GM23338 (cell line): Measurements from ENCODE around the gene WDR17. TPM values are rescaled to one million over a fixed set of nuclear protein-coding genes. Genes with fewer than 3 reads are reported as not detected.

ENCODE experiments used
- ATAC-seq: fragments of 200-7000 bp; cut with Tn5 transposase; 3 replicates; pipeline ENCODE4 v1.9.1; 2020
- DNase-seq: peaks from one replicate; pipeline ENCODE4 v3.0.0-alpha.2; 2015; ENCODE audit warnings: low spot score
- H2AFZ ChIP-seq: fragments of 200-600 bp; sonication (generic); 2 replicates; pipeline ENCODE4 v1.8.0; 2016; ENCODE audit warnings: antibody characterized with exemption, mild to moderate bottlenecking, moderate library complexity
- H3F3A ChIP-seq: fragments of 200-600 bp; sonication (generic); replicated peaks from 2 replicates; pipeline ENCODE4 v1.8.0; 2017; ENCODE audit warnings: antibody characterized with exemption, mixed run types, low read depth
- H3K27ac ChIP-seq: fragments of 200-600 bp; sonication (generic); 2 replicates; pipeline ENCODE4 v1.6.1; 2016; ENCODE audit warnings: low read depth
- H3K27me3 ChIP-seq: fragments of 200-600 bp; sonication (generic); 2 replicates; pipeline ENCODE4 v1.8.0; 2016; ENCODE audit warnings: mild to moderate bottlenecking, mixed run types, moderate library complexity; ENCODE audit not compliant: insufficient read depth
- H3K36me3 ChIP-seq: fragments of 200-600 bp; sonication (generic); 2 replicates; pipeline ENCODE4 v1.8.0; 2016; ENCODE audit warnings: mild to moderate bottlenecking; ENCODE audit not compliant: insufficient read depth
- H3K4me1 ChIP-seq: fragments of 200-600 bp; sonication (generic); 2 replicates; pipeline ENCODE4 v1.8.0; 2016; ENCODE audit warnings: mild to moderate bottlenecking, moderate library complexity; ENCODE audit not compliant: insufficient read depth
- H3K4me2 ChIP-seq: fragments of 200-600 bp; sonication (generic); 2 replicates; pipeline ENCODE4 v1.7.1; 2017; ENCODE audit warnings: mixed run types
- H3K4me3 ChIP-seq: fragments of 200-600 bp; sonication (generic); 2 replicates; pipeline ENCODE4 v1.6.1; 2016; ENCODE audit warnings: mixed run types
- H3K79me2 ChIP-seq: fragments of 200-600 bp; sonication (generic); replicated peaks from 2 replicates; pipeline ENCODE4 v1.8.0; 2017; ENCODE audit warnings: mild to moderate bottlenecking; ENCODE audit not compliant: insufficient read depth
- H3K9me2 ChIP-seq: fragments of 200-600 bp; sonication (generic); 2 replicates; pipeline ENCODE4 v1.8.0; 2017; ENCODE audit not compliant: insufficient read depth
- H4K20me1 ChIP-seq: fragments of 200-600 bp; sonication (generic); replicated peaks from 2 replicates; pipeline ENCODE4 v1.8.0; 2017; ENCODE audit warnings: mild to moderate bottlenecking; ENCODE audit not compliant: insufficient read depth
- H3K27ac Mint-ChIP-seq: 2 replicates; pipeline ENCODE4 v1.8.0; 2020; ENCODE audit warnings: inconsistent platforms, mild to moderate bottlenecking, moderate library complexity, mixed read lengths
- H3K27me3 Mint-ChIP-seq: 3 replicates; pipeline ENCODE4 v1.8.0; 2022; ENCODE audit warnings: low read depth, mild to moderate bottlenecking, moderate library complexity, mixed read lengths, inconsistent platforms; ENCODE audit not compliant: insufficient read depth, poor library complexity
- H3K36me3 Mint-ChIP-seq: 3 replicates; pipeline ENCODE4 v1.8.0; 2021; ENCODE audit warnings: low read depth, mild to moderate bottlenecking, inconsistent platforms, moderate library complexity, mixed read lengths
- H3K4me1 Mint-ChIP-seq: 3 replicates; pipeline ENCODE4 v1.8.0; 2020; ENCODE audit warnings: mild to moderate bottlenecking, inconsistent platforms, mixed read lengths
- H3K4me3 Mint-ChIP-seq: 3 replicates; pipeline ENCODE4 v1.8.0; 2021; ENCODE audit warnings: moderate library complexity, mild to moderate bottlenecking, inconsistent platforms, mixed read lengths
- H3K9me3 Mint-ChIP-seq: 3 replicates; pipeline ENCODE4 v1.8.0; 2020; ENCODE audit warnings: moderate library complexity, mild to moderate bottlenecking, inconsistent platforms, mixed read lengths
- ETS1 ChIP-seq: IDR thresholded peaks from 2 replicates; pipeline ENCODE4 v1.6.1; 2016; ENCODE audit warnings: antibody characterized with exemption
- EZH2 ChIP-seq: fragments of 200-600 bp; sonication (generic); IDR thresholded peaks from one replicate; pipeline ENCODE4 v1.8.0; 2017; ENCODE audit warnings: antibody characterized with exemption, mild to moderate bottlenecking, low read depth; ENCODE audit not compliant: unreplicated experiment
- JUNB ChIP-seq: IDR thresholded peaks from one replicate; pipeline ENCODE4 v1.6.1; 2016; ENCODE audit warnings: antibody characterized with exemption; ENCODE audit not compliant: unreplicated experiment
- NANOG ChIP-seq: IDR thresholded peaks from 2 replicates; pipeline ENCODE4 v1.6.1; 2016; ENCODE audit warnings: antibody characterized with exemption, borderline replicate concordance
- POLR2AphosphoS5 ChIP-seq: IDR thresholded peaks from 2 replicates; pipeline ENCODE4 v1.6.1; 2016; ENCODE audit warnings: antibody characterized with exemption, low read depth
- REST ChIP-seq: IDR thresholded peaks from one replicate; pipeline ENCODE4 v1.6.1; 2018; ENCODE audit warnings: antibody characterized with exemption; ENCODE audit not compliant: unreplicated experiment
- ZNF114 ChIP-seq: fragments of 250-450 bp; sonication (Bioruptor Pico); IDR thresholded peaks from 2 replicates; pipeline ENCODE4 v1.5.0; 2020; ENCODE audit warnings: mild to moderate bottlenecking, moderate library complexity
- ZNF462 ChIP-seq: fragments of 250-450 bp; sonication (Bioruptor Pico); IDR thresholded peaks from 2 replicates; pipeline ENCODE4 v1.5.0; 2020; ENCODE audit warnings: mild to moderate bottlenecking, moderate library complexity
- polyA plus RNA-seq: library from polyadenylated mRNA; unstranded; fragments of >200 nt; fragmentation: Nextera tagmentation; extraction: Ambion mirVana; gene quantifications from 2 replicates; pipeline ENCODE4 v1.2.1, GENCODE V29; 2016
- total RNA-seq: library from RNA; depleted of rRNA; stranded (reverse); fragments of >200 nt; shearing (Covaris generic); gene quantifications from 2 replicates; pipeline ENCODE4 v1.2.3, GENCODE V29; 2014

The WDR17 gene
- total and polyA plus RNA-seq, 2 experiments from 2014 or later = 1.9 to 4.3 TPM

- DNase-seq = no peak
- TF ChIP-seq REST (no peak), ZNF462 (no peak), JUNB (no peak), EZH2 (no peak), ZNF114 (CRISPR knock-in tag) (no peak), ETS1 (no peak), NANOG (no peak), POLR2AphosphoS5 (no peak)
- Histone ChIP-seq H3K4me2 (no peak overlapping the region), H3K27me3 (no peaks in the 10 kb centered on the region), H3K9me2 (no peaks in the 10 kb centered on the region), H3F3A (no peaks in the 10 kb centered on the region), H2AFZ (no peak overlapping the region), H3K4me1 (no peaks in the 10 kb centered on the region), H3K27ac (no peak overlapping the region), H3K36me3 (no peaks in the 10 kb centered on the region), H3K79me2 (no peaks in the 10 kb centered on the region), H3K4me3 (no peak overlapping the region), H4K20me1 (no peaks in the 10 kb centered on the region)
- Mint-ChIP-seq H3K9me3 (peaks cover 3% of the 10 kb centered on the region; the same call in 1 of the 3 replicates), H3K4me1 (no peaks in the 10 kb centered on the region), H3K36me3 (no peaks in the 10 kb centered on the region; the same call in 2 of the 3 replicates), H3K4me3 (no peak overlapping the region), H3K27ac (no peak overlapping the region), H3K27me3 (no peaks in the 10 kb centered on the region)
- no peak for ATAC-seq
These were observed 19.1 kb downstream of the WDR17 start for GRCh38 chr4:176084769-176085168.
